GM21717 (cell line): ENCODE data around the gene EPHB4.
"Not testable (repeated sequence)": the region's sequence is repeated elsewhere in the genome, so short reads cannot be mapped to it uniquely, and the experiment has no call there.

ENCODE experiments used
- ATAC-seq: cut with Tn5 transposase; IDR thresholded peaks from one replicate; pipeline ENCODE4 v1.9.1; 2021; ENCODE audit warnings: mild to moderate bottlenecking, moderate library complexity; ENCODE audit not compliant: unreplicated experiment

EPHB4 gene

DNA sequence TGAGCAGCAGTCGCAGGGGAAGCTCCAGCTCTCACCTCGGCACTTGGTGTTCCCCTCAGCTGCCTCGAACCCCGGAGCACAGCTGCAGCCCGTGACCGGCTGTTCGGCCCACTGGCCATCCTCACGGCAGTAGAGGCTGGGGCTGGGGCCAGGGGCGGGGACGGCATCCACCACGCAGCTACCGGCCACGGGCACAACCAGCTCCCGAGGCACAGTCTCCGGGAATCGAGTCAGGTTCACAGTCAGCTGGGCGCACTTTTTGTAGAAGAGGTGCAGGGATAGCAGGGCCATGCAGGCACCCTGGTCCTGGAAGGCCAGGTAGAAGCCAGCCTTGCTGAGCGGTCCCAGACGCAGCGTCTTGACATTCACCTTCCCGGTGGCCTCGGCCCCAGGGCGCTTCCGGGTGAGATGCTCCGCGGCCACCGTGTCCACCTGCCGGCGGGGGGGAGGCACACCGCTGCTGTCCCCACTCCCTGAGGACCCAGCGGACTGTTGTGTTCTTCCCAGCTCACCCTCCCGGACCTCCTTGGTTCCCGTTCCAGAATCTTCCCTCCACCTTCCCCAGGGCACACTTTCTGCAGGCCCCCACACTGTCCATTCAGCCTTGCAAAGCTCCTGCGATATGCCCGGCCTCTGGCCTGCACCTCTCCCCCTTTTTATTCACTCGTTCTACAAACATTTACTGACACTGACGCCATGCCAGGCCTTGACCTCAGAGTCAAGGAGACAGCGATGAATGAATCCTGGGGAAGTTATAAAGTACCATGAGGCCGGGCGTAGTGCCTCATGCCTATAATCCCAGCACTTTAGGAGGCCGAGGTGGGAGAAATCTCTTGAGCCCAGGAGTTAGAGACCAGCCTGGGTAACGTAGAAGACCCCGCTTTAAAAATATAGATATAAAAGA is 4.8 kb downstream of the EPHB4 start:
- ATAC-seq = no peak

DNA sequence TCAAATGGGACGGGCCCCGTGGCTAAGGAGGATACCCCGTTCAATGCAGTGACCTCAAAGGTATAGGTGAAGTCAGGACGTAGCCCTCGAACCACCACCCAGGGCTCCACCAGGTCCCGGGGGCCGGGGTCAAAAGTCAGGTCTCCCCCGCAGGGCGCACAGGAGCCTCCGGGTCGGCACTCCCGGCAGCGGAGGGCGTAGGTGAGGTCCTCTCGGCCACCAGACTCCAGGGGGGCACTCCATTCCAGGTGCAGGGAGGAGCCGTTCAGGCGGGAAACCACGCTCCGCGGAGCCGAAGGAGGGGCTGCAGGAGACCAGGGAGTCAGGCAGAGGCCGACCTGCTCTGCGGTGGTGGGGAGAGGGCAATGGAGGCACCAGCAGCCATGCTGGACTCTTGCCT is 7.7 kb downstream of the EPHB4 start:
- no peak for ATAC-seq

DNA sequence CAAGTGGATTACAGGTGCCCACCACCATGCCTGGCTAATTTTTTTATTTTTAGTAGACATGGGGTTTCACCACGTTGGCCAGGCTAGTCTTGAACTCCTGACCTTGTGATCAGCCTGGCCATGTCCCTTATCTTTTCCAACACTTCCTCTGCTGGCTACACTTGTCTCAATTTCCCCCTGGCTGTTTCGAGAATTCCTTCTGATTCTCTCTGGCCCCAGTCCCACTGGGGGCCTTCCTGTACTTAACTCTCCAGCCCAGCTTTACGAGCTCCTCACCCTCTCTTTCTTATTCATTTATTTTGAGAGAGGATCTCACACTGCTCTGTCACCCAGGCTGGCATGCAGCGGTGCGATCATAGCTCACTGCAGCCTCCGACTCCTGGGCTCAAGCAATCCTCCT is 8.5 kb downstream of the EPHB4 start:
- no peak for ATAC-seq

DNA sequence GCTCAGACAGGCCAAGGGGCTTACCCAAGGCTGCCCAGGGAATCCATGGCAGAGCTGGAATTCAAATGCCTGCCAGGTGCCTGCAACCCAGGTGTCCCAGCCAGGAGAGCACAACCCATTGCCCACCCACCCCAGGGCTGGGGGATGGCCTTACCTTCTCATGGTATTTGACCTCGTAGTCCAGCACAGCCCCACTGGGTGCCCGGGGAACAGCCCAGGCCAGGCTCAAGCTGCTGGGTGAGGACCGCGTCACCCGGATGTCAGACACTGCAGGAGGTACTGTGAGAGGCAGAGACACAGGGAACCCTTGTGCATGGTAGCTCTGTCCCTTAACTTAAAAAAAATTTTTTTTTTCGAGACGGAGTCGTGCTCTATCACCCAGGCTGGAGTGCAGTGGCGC is 9.0 kb downstream of the EPHB4 start:
- ATAC-seq = no peak

DNA sequence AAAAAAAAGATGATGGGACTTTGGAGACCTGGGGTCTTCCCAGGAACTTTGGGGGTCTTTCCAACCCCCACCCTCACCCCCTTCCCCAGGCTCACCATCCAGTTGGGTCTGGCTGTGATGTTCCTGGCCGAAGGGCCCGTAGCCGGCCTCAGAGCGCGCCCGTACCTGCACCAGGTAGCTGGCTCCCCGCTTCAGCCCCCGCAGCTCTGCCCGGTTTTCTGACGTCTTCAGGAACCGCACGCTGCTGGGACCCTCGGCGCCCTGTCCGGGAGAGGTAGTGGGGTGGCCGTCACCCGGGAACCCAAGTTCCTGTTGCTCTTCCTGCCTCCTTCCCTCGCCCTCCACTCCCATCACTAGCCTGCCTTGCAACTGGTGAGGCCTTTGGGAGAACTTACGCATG is 10.2 kb downstream of the EPHB4 start:
- ATAC-seq = no peak

DNA sequence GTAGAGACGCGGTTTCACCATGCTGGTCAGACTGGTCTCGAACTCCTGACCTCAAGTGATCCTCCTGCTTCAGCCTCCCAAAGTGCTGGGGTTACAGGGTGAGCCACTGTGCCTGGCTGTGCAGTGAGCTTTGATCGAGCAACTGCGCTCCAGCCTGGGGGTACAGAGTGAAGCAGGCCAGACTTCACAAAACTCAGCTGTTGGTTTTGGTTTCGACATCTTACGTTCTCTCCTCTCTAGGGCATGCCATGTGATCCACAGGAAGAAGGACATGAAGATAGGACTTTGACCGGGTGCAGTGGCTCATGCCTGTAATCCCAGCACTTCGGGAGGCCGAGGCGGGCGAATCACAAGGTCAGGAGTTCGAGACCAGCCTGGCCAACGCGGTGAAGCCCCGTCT is 10.8 kb downstream of the EPHB4 start:
- not testable (repeated sequence) for ATAC-seq

DNA sequence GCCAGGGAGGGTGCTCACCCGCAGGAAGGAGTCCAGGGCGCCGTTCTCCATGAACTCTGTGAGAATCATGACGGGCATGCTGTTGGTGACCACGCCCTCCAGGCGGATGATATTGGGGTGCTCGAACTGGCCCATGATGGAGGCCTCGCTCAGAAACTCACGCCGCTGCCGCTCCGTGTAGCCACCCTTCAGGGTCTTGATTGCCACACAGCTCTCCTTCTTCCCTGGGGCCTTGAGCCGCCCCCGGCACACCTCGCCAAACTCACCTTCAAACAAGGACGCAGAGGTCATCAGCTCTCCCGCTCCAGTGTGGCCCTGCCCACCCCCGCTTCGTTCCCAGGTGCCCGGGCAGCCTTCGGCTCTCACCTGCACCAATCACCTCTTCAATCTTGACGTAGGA is 14.6 kb downstream of the EPHB4 start:
- ATAC-seq = no peak

DNA sequence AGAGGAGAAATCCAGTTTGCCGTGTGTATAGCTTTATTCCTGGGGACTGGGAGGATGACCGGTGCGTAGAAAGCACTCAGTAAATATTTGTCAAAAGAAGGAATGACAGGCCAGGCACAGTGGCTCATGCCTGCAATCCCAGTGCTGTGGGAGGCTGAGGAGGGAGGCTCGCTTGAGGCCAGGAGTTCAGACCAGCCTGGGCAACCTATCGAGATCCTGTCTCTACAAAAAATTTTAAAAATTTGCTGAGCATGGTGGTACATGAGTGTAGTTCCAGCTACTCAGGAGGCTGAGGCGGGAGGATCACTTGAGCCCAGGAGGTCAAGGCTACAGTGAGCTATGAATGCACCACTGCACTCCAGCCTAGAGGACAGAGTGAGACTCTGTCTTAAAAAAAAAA is 15.8 kb downstream of the EPHB4 start:
- no peak for ATAC-seq

DNA sequence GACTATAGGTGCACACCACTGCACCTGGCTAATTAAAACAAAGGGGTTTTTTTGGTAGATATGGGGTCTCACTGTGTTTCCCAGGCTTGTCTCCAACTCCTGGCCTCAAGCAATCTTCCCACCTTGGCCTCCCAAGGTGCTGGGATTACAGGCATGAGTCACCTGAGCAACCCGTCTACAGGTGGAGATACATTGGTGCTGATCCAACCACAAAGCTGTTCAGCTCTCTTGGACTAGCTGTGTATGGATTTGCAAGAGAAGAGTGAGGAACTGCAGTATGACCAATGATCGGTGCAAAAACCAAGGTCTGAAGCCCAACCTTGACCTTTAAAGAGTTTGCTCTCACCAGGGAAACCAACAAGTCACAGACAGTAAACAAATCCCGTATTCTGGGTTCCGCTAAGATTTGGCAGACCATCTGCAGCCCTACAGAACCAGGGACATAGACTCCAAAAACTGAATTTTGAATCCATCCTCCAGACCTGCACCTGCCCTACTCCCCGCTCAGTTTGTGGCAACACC is 18.9 kb downstream of the EPHB4 start:
- no peak for ATAC-seq

DNA sequence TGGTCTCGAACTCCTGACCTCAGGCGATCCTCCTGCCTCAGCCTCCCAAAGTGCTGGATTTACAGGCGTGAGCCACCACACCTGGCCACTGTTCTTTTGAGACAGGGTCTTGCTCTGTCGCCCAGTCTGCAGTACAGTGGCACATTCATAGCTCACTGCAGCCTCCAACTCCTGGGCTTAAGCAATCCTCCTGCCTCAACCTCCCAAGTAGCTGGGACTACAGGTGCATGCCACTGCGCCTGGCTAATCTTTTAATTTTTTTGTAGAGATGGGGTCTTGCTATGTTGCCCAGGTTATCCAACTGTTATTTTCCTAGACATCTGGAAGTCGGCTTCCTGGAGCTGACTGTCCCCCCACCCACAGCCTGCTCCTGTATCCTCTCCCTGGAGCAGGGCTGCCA is 20.4 kb downstream of the EPHB4 start:
- not testable (repeated sequence) for ATAC-seq

DNA sequence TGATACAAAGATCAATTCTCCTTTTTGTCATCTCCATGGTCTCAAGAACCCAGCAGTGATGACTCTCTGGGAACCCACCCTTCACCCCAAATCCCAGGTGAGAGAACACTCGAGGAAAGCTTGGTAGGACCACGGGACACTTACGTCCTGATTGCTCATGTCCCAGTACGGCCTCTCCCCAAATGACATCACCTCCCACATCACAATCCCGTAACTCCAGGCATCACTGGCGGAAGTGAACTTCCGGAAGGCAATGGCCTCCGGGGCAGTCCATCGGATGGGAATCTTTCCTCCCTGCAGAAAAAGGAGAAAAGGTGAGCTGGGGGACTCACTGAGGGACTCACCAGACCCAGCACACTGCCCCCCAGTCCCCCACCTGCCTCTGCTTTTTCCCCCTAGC is 21.0 kb downstream of the EPHB4 start:
- no peak for ATAC-seq

DNA sequence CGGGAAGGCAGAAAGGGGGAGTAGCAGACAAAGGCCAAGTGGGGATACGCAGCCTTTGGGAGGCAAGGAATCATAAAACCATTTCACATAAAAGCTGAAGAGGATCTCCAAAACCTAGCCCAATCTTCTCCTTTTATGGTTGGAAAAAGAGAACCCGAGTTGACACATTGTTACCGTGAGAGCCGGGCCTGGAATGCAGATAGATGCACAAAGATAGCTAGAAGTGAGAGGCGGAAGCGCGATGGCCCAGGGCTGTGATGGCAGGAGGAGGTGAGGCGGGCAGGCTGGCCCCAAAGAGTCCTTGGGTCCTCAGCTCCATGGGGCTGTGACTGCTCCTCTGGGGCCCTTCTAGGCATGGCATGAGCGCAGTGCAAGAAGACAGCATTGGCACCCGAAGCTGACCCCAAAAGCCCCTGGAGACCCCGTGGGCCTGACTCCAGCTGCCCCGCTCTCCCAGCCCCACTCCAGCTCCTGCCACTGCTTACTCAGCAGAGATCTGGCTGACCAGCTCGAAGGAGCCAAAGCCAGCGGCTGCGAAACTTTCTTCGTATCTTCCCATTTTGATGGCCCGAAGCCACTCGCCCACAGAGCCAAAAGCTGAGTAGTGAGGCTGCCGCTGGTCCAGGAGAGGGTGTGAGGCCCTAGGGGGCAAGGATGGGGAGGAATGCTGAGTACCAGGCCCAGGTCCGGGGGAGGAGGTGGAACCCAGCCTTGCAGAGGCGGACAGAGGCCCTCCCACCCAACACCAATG is 22.5 kb downstream of the EPHB4 start:
- no peak for ATAC-seq

DNA sequence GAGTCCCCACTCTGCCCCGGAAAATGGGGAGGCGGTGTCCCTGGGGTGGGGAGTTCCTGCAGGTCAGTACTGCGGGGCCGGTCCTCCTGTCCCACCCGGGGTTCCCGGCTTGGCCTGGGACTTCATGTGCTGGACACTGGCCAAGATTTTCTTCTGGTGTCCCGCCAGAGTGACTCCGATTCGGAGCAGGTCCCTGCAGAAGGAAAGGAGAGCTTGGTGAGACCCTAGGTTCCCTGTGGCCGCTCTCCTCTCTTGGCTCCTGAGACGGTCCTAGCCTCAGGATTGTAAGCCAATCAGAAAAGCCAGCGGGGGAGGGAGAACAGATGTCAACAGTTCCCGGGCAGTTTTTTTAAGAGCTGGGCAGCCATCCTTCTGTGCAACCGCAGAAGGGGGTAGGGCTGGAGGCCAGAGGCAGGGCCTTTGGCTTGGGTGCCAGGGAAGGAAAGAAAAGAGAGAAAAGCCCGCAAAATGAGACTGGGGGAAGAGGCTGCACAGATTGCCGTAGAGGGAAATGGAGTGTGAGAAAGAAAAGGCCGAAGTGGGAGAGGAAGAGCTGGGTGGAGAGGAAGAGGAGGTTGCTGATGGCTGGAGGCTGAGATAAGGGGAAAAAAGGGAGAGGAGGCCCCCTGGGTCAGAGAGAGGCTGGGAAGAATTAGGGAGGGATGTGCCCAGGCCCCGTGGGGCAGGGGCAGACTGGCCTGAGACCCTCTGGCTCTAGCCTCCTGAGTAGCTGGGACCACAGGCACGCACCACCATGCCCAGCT is 23.7 kb downstream of the EPHB4 start:
- peak; percentile 96 for ATAC-seq

DNA sequence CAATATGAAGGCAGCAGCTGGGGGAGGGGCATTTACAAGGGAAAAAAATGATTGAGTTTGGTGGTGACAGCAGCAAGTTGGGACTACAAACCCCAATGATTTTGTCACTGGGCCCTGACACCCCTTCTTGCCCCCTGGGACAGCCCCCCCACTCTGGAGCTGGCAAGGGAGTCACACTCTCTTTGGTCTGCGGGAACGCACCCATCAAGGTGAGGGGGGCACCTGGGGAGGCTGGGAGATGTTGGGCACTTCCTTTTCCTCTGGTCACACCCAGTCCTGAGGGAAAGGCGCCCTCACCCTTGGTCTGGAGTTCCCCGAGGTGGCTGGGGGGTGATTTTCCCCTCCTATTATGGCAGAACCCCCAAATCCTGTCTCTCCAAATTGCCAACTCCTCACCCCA is 24.4 kb downstream of the EPHB4 start:
- no peak for ATAC-seq

DNA sequence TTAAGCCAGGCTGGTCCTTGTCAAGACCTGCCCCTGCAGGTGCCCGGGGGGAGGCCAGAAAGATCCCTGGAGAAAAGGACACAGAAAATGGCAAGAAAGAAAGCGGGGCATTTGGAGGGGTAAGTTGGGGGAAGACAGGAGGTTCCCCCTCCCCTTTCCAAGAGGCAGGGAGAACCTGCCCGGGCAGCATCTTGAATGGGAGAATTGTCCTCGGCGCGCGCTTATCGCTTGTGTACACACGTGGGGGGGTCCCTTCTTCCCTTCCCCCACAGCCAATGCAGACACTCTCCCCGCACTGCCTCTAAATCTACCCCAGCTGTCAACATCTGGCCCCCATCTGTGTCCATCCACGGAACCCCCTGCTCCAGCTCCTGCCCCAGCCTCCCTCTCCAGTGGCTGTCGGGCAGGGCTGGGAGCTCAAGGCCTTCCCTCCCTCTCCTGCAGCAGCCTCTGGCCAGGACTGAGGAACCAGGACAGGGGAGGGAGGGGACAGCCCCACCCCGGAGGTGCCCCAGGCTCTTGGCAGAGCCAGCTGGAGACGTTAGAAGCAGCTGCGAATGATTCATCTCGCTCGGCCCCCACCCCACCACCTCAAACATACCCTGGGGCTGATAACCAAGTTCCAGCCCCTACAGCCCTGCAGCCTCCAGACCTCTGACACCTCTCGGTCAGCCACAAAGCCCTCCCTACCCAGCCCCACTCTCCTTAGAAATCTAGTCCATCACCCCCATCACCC is 25.3 kb downstream of the EPHB4 start:
- no peak for ATAC-seq

DNA sequence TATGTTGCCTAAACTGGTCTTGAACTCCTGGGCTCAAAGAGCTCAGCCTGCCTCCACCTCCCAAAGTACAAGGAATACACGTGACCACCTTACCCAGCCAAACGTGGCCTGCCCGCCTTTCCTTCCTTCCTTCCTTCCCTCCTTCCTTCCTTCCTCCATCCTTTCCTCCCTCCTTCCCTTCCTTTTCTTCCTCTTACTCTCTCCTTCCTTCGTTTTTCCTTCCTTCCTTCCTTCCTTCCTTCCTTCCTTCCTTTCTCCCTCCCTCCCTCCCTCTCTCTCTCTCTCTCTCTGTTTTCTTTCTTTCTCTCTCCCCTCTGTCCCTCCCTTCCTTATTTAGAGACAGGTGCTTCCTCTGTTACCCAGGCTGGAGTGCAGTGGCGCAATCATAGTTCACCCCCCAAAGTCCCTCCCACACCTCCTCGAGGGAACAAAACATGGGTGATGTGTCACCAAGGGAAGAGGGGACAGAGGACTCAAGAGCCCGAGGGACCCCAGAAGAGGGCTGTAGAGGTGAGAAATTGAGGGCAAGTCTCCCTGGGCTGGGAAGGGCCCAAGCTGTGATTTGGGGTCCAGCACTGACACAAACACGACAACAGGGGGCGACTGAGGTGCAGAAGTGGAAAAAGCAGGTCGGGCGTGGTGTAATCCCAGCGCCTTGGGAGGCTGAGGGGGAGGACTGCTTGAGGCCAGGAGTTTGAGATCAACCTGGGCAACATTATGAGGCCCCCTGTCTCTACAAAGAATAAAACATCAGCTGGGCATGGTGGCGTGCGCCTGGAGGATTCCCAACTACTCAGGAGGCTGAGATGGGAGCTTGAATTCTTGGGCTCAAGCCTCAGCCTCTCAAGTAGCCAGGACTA is 28.1 kb downstream of the EPHB4 start:
- ATAC-seq = no peak

DNA sequence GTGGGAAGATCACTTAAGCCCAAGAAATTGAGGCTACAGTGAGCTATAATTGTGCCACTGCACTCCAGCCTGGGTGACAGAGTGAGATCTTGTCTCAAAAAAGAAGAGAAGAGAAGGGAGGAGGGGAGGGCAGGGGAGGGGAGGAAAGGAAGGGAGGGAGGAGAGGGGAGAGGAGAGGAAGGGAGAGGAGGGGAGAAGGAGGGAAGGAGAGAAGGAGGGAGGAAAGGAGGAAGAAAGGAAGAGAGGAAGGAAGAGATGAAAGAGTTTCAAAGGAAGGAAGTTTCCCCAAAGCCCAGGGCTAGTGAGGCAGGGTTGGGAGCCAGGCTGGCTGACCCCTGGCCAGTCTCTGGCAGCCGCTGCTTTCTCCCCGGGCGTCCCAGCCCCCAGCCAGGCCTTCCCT is 32.6 kb downstream of the EPHB4 start:
- ATAC-seq = no peak

DNA sequence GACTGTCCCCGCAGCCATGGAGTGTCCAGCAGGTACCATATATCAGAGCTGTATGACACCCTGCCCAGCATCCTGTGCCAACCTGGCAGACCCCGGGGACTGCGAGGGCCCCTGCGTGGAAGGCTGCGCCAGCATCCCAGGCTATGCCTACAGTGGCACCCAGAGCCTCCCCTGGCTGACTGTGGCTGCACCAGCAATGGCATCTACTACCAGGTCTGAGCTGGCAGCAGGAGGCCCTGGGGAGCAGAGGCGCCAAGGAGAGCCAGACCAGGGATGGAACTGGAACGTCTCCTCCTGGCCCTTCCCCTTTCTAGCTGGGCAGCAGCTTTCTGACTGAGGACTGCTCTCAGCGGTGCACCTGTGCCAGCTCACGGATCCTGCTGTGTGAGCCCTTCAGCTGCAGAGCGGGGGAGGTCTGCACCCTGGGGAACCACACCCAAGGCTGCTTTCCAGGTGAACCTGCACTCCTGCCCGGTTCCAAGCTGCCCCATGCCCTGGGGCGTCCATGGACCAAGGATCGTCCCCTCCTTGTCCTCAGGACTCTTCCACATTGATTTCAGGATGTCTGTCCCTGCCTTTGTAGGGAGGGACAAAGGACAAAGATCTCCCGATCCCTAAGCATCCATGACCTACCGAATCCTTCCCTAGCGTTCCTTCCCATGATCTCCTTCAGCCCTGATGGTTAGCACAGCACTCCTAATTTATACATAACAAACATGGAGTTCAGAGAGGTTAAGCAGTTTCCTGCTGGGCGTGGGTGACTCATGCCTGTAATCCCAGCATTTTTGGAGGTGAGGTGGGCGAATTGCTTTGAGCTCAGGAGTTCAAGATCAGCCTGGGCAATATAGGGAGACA is 33.3 kb downstream of the EPHB4 start:
- ATAC-seq = no peak
